Spleen (tissue), 11 donors: ENCODE results near the gene SLC30A5. TPM values are rescaled to one million over a fixed set of nuclear protein-coding genes. Genes with fewer than 3 reads are reported as not detected.
"Not testable (repeated sequence)": the region's sequence is repeated elsewhere in the genome, so short reads cannot be mapped to it uniquely, and the experiment has no call there.

ENCODE experiments used
- DNase-seq: peaks from one replicate; pipeline ENCODE4 v3.0.0-alpha.2; 2020
- H3K27ac ChIP-seq, 8 donors: fragments of 200-600 bp; sonication (generic) in 7 of 8; 1 replicate in 4 of 8; 2 replicates in 4 of 8; pipeline versions ENCODE4 v1.5.0 to v1.8.0; 2016 to 2021; ENCODE audit warnings: inconsistent platforms in 4 of 8, mild to moderate bottlenecking in 4 of 8, moderate library complexity in 1 of 8
- H3K27me3 ChIP-seq, 7 donors: fragments of 200-600 bp; sonication (generic) in 6 of 7; replicated peaks in 1 of 7; 1 replicate in 4 of 7; 2 replicates in 3 of 7; pipeline versions ENCODE4 v1.5.0 to v1.8.0; 2016 to 2021; ENCODE audit warnings: inconsistent platforms in 3 of 7, mild to moderate bottlenecking in 1 of 7
- H3K36me3 ChIP-seq, 6 donors: fragments of 200-600 bp; sonication (generic) in 5 of 6; 1 replicate in 4 of 6; 2 replicates in 2 of 6; pipeline versions ENCODE4 v1.5.0 to v1.8.0; 2016 to 2021; ENCODE audit warnings: inconsistent platforms in 2 of 6
- H3K4me1 ChIP-seq, 6 donors: fragments of 200-600 bp; sonication (generic) in 5 of 6; 1 replicate in 3 of 6; 2 replicates in 3 of 6; pipeline versions ENCODE4 v1.5.0 to v1.8.0; 2016 to 2021; ENCODE audit warnings: inconsistent platforms in 3 of 6
- H3K4me3 ChIP-seq, 8 donors: fragments of 200-600 bp; sonication (generic) in 7 of 8; 1 replicate in 4 of 8; 2 replicates in 4 of 8; pipeline versions ENCODE4 v1.5.0 to v1.8.0; 2016 to 2021; ENCODE audit warnings: inconsistent platforms in 4 of 8, mild to moderate bottlenecking in 4 of 8, moderate library complexity in 2 of 8
- H3K9me3 ChIP-seq, 8 donors: fragments of 200-600 bp; sonication (generic) in 7 of 8; 1 replicate in 4 of 8; 2 replicates in 4 of 8; pipeline versions ENCODE4 v1.5.0 to v1.8.0; 2016 to 2021; ENCODE audit warnings: inconsistent platforms in 4 of 8
- CTCF ChIP-seq, 11 experiments: fragments of 200-600 bp in 7 of 11; fragments of 450-650 bp in 4 of 11; sonication (generic) in 4 of 11; IDR thresholded peaks in 8 of 11; conservative IDR thresholded peaks in 3 of 11; 1 replicate in 7 of 11; 2 replicates in 4 of 11; pipeline versions ENCODE4 v1.4.0 to v1.8.0; 2016 to 2021; ENCODE audit warnings: antibody characterized with exemption in 11 of 11, inconsistent platforms in 4 of 11, mild to moderate bottlenecking in 1 of 11
- POLR2A ChIP-seq, 3 donors: fragments of 450-650 bp; IDR thresholded peaks; one replicate each; pipeline ENCODE4 v1.5.1; 2017; ENCODE audit warnings: antibody characterized with exemption in 3 of 3, mild to moderate bottlenecking in 1 of 3
- POLR2AphosphoS5 ChIP-seq, 3 donors: sonication (generic); formaldehyde crosslinking; IDR thresholded peaks; one replicate each; pipeline ENCODE4 v1.5.1; 2017; ENCODE audit warnings: antibody characterized with exemption in 3 of 3
- WGBS, 5 donors: extraction: QIAGEN DNeasy Blood & Tissue Kit in 3 of 5; methylation state at CpG; one replicate each; pipeline versions ENCODE4 v1.1.5 to v1.1.7; 2013 to 2018; 5-methylcytosine and 5-hydroxymethylcytosine counted together
- intact Hi-C: fragments of 100-400 bp; cut with DNase I; formaldehyde crosslinking; loops from one replicate; pipeline ENCODE4 v1.15.0; 2023; ENCODE audit warnings: low total_unique reads
- polyA plus RNA-seq, 3 donors: library from polyadenylated mRNA; stranded (reverse); fragments of 200-250 nt; gene quantifications; one replicate each; pipeline ENCODE4 v1.2.1, GENCODE V29; 2013
- total RNA-seq, 7 donors: library from RNA; depleted of rRNA in 3 of 7; stranded (reverse); fragments of >200 nt in 3 of 7; fragmentation: NEBNext Ultra II Directional in 4 of 7; extraction: Animal tissue kit (Norgen Biotek cat#: 25700) in 4 of 7; gene quantifications; one replicate each; pipeline versions ENCODE4 v1.1.0 to v1.2.1, GENCODE V29; 2016 to 2021
- donor health status: healthy with polysubstance abuse.
- donor health status: DM: no; HTN: no; CAD: no; lungs with moderate emphysema.
- donor health status: DM: no; HTN: no; CAD: no.
- donor health status: Bipolar disorder and iron deficiency.
- donor health status: healthy.
- donor health status: DM: no; HTN: no; CAD: no.
- donor health status: DM: yes; HTN: yes; CAD: no.

Gene SLC30A5
- total and polyA plus RNA-seq, 10 donors = 24.3 to 53.4 (median 32.4) TPM

- Histone ChIP-seq H3K9me3 (peaks cover 0 to 12% (median 9%) of the 10 kb centered on the region in 8 donors), H3K36me3 (peaks cover 0 to 7% (median 0%) of the 10 kb centered on the region in 6 donors), H3K27me3 (no peaks in the 10 kb centered on the region), H3K4me3 (no peak overlapping the region), H3K4me1 (no peaks in the 10 kb centered on the region), H3K27ac (no peak overlapping the region)
- no peak for DNase-seq
- TF ChIP-seq POLR2A (IDR thresholded peaks at IDR 0.05) (no peak), CTCF (IDR thresholded peaks at IDR 0.05 in 8 of 11, conservative IDR thresholded peaks at IDR 0.05 in 3 of 11) (no peak), POLR2AphosphoS5 (IDR thresholded peaks at IDR 0.05) (no peak)
- 94 to 100% (median 96%) methylated on average over 1 of the region's 1 CpG for WGBS, 5 donors
- intact Hi-C loops = no loop called here
Observed at GRCh38 chr5:69138766-69139165, 45.0 kb downstream of the SLC30A5 start.

GRCh38 chr5:69140239-69140638, 46.4 kb downstream of the SLC30A5 start:
- H3K4me3 ChIP-seq, H3K27me3 ChIP-seq, H3K4me1 ChIP-seq, intact Hi-C loops, DNase-seq, H3K36me3 ChIP-seq, H3K27ac ChIP-seq: not testable (repeated sequence)
- peaks cover 0 to 12% (median 9%) of the 10 kb centered on the region in 8 donors for H3K9me3 ChIP-seq
- 92 to 97% (median 93%) methylated on average over 4 of the region's 4 CpGs for WGBS, 5 donors

- intact Hi-C loops = no loop called here
- 81 to 100% (median 89%) methylated on average over 1 of the region's 1 CpG for WGBS, 5 donors
- H3K9me3 ChIP-seq = peaks cover 0 to 12% (median 9%) of the 10 kb centered on the region in 8 donors
Observed at GRCh38 chr5:69140827-69141226, 47.0 kb downstream of the SLC30A5 start.

GRCh38 chr5:69148576-69148975, 54.8 kb downstream of the SLC30A5 start:
- DNase-seq, H3K4me3 ChIP-seq, H3K9me3 ChIP-seq, H3K4me1 ChIP-seq, H3K27me3 ChIP-seq, H3K27ac ChIP-seq, intact Hi-C loops, H3K36me3 ChIP-seq: not testable (repeated sequence)
- WGBS, 5 donors = 94 to 97% (median 95%) methylated on average over 7 of the region's 7 CpGs

More at GRCh38 chr5:69140827-69141226, 47.0 kb downstream of the SLC30A5 start:
- no peak for DNase-seq
- Histone ChIP-seq H3K27me3 (no peaks in the 10 kb centered on the region), H3K36me3 (no peaks in the 10 kb centered on the region), H3K4me3 (no peak overlapping the region), H3K4me1 (no peaks in the 10 kb centered on the region), H3K27ac (no peak overlapping the region)
- TF ChIP-seq POLR2A (IDR thresholded peaks at IDR 0.05) (no peak), CTCF (IDR thresholded peaks at IDR 0.05 in 8 of 11, conservative IDR thresholded peaks at IDR 0.05 in 3 of 11) (no peak), POLR2AphosphoS5 (IDR thresholded peaks at IDR 0.05) (no peak)

GRCh38 chr5:69148981-69149675, 55.3 kb downstream of the SLC30A5 start:
- no peak for TF ChIP-seq POLR2AphosphoS5 (IDR thresholded peaks at IDR 0.05)
- TF ChIP-seq POLR2A (IDR thresholded peaks at IDR 0.05) = no peak
- no peak for TF ChIP-seq CTCF (IDR thresholded peaks at IDR 0.05 in 8 of 11, conservative IDR thresholded peaks at IDR 0.05 in 3 of 11)
- no peaks in the 10 kb centered on the region for H3K27me3 ChIP-seq
- H3K4me1 ChIP-seq = no peaks in the 10 kb centered on the region
- intact Hi-C loops = no loop called here
- 79 to 96% (median 91%) methylated on average over 2 of the region's 2 CpGs for WGBS, 5 donors
- no peak overlapping the region for H3K27ac ChIP-seq
- H3K4me3 ChIP-seq = no peak overlapping the region
- H3K36me3 ChIP-seq = no peaks in the 10 kb centered on the region
- no peaks in the 10 kb centered on the region for H3K9me3 ChIP-seq
- DNase-seq = no peak
